Colonic mucosa (tissue), 4 donors: Measurements from ENCODE around the gene TMEM97. TPM values are rescaled to one million over a fixed set of nuclear protein-coding genes. Genes with fewer than 3 reads are reported as not detected.

Experiments used
- DNase-seq: peaks from one replicate; pipeline ENCODE4 v3.0.0-alpha.2; 2020
- H3K27ac ChIP-seq: fragments of 200-600 bp; one replicate; pipeline ENCODE4 v1.8.0; 2021
- H3K27me3 ChIP-seq: fragments of 200-600 bp; one replicate; pipeline ENCODE4 v1.8.0; 2021
- H3K36me3 ChIP-seq: fragments of 200-600 bp; one replicate; pipeline ENCODE4 v1.8.0; 2021
- H3K4me1 ChIP-seq: fragments of 200-600 bp; one replicate; pipeline ENCODE4 v1.8.0; 2021; ENCODE audit warnings: mild to moderate bottlenecking
- H3K4me3 ChIP-seq: fragments of 200-600 bp; one replicate; pipeline ENCODE4 v1.8.0; 2021
- H3K9ac ChIP-seq, 2 donors: one replicate each; pipeline ENCODE4 v1.7.0; 2013; ENCODE audit warnings: control low read depth in 2 of 2, low read depth in 2 of 2, low read length in 2 of 2
- H3K9me3 ChIP-seq: fragments of 200-600 bp; one replicate; pipeline ENCODE4 v1.8.0; 2021
- intact Hi-C: fragments of 100-400 bp; cut with DNase I; formaldehyde crosslinking; loops from one replicate; pipeline ENCODE4 v1.14.1; 2022
- microRNA-seq: library from miRNA; unstranded; fragments of <30 nt; microRNA quantifications from one replicate; pipeline ENCODE4, GENCODE V29; 2019
- total RNA-seq, 2 donors: library from RNA; stranded (reverse); fragmentation: NEBNext Ultra II Directional in 1 of 2; extraction: Animal tissue kit (Norgen Biotek cat#: 25700) in 1 of 2; gene quantifications; one replicate each; pipeline ENCODE4 v1.2.1, GENCODE V29; 2021
- TF ChIP-seq, protein P1 (sequence below): fragments of 200-600 bp; IDR thresholded peaks from one replicate; pipeline ENCODE4 v1.8.0; 2022; ENCODE audit warnings: antibody characterized with exemption, mild to moderate bottlenecking
- donor health status: healthy.
- donor health status: DM: no; HTN: no; CAD: no.
- donor health status: DM: no; HTN: no; CAD: no.

The TMEM97 gene
- total RNA-seq, 2 donors from 2014 or later, result 37.2 to 38.5 TPM

DNA sequence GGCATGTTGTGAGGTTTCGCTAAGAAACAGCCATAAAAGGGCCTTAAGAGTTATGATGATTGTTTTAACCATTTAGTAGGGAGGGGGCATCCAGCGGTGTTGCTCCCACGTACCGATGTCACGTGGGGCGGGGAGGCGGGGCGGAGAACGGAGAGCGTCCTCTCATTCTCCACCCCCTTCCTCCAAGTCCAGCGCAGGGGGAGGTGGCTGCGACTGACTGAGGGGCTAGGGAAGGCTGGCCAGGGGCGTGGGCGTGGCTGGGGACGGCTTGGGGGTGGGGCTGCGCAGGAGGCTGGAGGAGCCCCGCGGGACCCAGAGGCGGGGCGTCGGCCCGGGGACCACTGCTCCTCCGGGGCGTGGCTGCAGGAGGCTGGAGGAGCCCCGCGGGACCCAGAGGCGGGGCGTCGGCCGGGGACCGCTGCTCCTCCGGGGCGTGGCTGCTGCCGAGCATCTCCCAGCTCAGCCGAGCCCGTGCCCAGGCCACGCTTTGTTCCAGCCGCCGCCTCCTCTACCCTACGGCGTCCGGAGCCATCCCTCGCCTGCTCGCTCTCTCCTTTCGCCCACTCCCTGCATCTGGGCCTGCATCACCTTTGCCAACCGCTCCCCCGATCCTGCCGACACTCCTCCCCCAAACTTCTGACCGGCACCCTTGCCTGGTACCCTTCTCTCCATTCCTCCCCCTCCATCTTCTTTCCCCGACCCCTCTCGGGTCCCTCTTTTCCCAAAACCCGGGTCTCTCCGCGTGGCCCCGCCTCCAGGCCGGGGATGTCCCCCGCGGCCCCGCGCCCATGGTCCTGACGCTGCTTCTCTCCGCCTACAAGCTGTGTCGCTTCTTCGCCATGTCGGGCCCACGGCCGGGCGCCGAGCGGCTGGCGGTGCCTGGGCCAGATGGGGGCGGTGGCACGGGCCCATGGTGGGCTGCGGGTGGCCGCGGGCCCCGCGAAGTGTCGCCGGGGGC is 52.5 kb downstream of the TMEM97 start, which contains the start of gene SARM1:
TSS of gene SARM1 (plus strand) at position 450 of the 958 bp plus-strand sequence. CDS start at position 789, 339 bp downstream.
- H3K36me3 ChIP-seq, result no peaks in the 10 kb centered on the region
- peak within 1 kb of the TSS in 1 of 2 donors; percentile 60 for H3K9ac ChIP-seq
- TF ChIP-seq, protein P1, sequence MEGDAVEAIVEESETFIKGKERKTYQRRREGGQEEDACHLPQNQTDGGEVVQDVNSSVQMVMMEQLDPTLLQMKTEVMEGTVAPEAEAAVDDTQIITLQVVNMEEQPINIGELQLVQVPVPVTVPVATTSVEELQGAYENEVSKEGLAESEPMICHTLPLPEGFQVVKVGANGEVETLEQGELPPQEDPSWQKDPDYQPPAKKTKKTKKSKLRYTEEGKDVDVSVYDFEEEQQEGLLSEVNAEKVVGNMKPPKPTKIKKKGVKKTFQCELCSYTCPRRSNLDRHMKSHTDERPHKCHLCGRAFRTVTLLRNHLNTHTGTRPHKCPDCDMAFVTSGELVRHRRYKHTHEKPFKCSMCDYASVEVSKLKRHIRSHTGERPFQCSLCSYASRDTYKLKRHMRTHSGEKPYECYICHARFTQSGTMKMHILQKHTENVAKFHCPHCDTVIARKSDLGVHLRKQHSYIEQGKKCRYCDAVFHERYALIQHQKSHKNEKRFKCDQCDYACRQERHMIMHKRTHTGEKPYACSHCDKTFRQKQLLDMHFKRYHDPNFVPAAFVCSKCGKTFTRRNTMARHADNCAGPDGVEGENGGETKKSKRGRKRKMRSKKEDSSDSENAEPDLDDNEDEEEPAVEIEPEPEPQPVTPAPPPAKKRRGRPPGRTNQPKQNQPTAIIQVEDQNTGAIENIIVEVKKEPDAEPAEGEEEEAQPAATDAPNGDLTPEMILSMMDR, result no peak
- peak within 1 kb of the TSS; percentile 23 for H3K27ac ChIP-seq
- DNase-seq, result peak; percentile 79
- H3K4me1 ChIP-seq, result peaks cover 4% of the 10 kb centered on the region
- peak within 1 kb of the TSS; percentile 47 for H3K4me3 ChIP-seq
- intact Hi-C loops, result no loop called here
- H3K27me3 ChIP-seq, result peaks cover 16% of the 10 kb centered on the region
- H3K9me3 ChIP-seq, result no peaks in the 10 kb centered on the region

DNA sequence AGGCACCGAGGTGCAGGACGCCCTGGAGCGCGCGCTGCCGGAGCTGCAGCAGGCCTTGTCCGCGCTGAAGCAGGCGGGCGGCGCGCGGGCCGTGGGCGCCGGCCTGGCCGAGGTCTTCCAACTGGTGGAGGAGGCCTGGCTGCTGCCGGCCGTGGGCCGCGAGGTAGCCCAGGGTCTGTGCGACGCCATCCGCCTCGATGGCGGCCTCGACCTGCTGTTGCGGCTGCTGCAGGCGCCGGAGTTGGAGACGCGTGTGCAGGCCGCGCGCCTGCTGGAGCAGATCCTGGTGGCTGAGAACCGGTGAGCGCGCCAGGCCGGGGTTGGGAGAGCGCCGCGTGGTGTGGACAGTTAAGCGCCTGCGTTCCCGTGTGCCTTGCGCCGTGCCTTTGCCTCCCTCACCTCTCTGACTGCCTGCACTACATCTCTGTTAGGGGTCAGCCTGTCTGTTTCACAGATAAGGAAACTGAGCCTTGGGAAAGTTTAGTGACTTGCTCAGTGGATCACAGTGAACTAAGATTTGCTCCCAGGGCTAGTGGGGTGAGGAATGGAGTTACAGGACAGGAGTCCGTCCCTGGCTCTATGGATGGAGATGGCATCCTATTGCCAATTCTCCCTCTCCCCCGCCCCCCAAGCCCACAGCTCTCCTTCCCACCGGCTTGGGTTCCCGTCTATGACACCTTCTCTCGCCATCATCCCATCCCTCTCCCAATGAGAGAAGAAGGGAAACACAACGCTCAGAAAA is 53.4 kb downstream of the TMEM97 start:
- H3K27ac ChIP-seq, result peak overlapping the region; percentile 23
- H3K9ac ChIP-seq, result peak overlapping the region in 1 of 2 donors; percentile 60
- peak overlapping the region; percentile 47 for H3K4me3 ChIP-seq
- peaks cover 16% of the 10 kb centered on the region for H3K27me3 ChIP-seq
- no peaks in the 10 kb centered on the region for H3K9me3 ChIP-seq
- intact Hi-C loops, result no loop called here
- peaks cover 4% of the 10 kb centered on the region for H3K4me1 ChIP-seq
- H3K36me3 ChIP-seq, result no peaks in the 10 kb centered on the region
- no peak for DNase-seq
- TF ChIP-seq, protein P1, result no peak

DNA sequence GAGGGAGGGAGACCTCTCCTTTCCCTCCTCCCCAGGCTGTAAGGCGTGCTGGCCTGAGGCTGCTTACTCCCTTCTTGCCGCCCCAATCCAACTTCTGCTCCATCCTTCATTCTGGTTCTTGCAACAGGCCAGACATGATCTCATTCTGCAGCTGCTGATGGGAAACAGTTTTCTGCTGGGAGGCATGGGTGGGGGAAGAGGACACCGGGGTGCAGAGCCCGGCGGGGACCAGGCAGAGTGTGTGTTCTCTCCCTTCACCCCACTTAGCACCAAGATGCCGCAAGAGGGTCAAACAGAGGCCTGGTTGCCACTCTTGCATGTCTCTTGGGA is 53.9 kb downstream of the TMEM97 start:
- no peak for DNase-seq
- H3K4me3 ChIP-seq, result no peak overlapping the region

More for the DNA sequence above, 53.9 kb downstream of the TMEM97 start:
- H3K9ac ChIP-seq, result no peak overlapping the region
- intact Hi-C loops, result no loop called here
- TF ChIP-seq, protein P1, result no peak
- H3K9me3 ChIP-seq, result no peaks in the 10 kb centered on the region
- H3K4me1 ChIP-seq, result peaks cover 4% of the 10 kb centered on the region
- no peak overlapping the region for H3K27ac ChIP-seq
- peaks cover 16% of the 10 kb centered on the region for H3K27me3 ChIP-seq
- no peaks in the 10 kb centered on the region for H3K36me3 ChIP-seq

Small RNAs within 50 kb of the gene (microRNA-seq; reads per million reads assigned to microRNA genes)
- not detected for gene MIR4723

Other genes starting within 250 kb of the TMEM97 start
- gene IFT20, start 16.3 kb downstream of the TMEM97 start, total RNA-seq, result 10 to 100 TPM; 30.9 to 31.5 TPM
- 10 to 100 TPM; 29.6 to 39.8 TPM for gene TNFAIP1, start 16.6 kb downstream of the TMEM97 start, total RNA-seq
- gene POLDIP2, start 38.3 kb downstream of the TMEM97 start, total RNA-seq, result 100 to 1,000 TPM in 1 of 2 donors, 10 to 100 TPM in 1; 80.3 to 132 TPM
- gene SEBOX, start 46.0 kb downstream of the TMEM97 start, total RNA-seq, result not detected
- 1 to 10 TPM in 1 of 2 donors, not detected in 1; 1.8 TPM for gene VTN, start 51.1 kb downstream of the TMEM97 start, total RNA-seq
- 10 to 100 TPM in 1 of 2 donors, 1 to 10 TPM in 1; 7.7 to 10.8 TPM for gene SARM1, start 52.5 kb downstream of the TMEM97 start, total RNA-seq
- 1 to 10 TPM; 4.3 to 5.4 TPM for gene SLC46A1, start 87.0 kb downstream of the TMEM97 start, total RNA-seq
- gene SLC13A2, start 154.4 kb downstream of the TMEM97 start, total RNA-seq, result 10 to 100 TPM; 24.7 to 40.5 TPM
- under 1 TPM in 1 of 2 donors, not detected in 1; 0.32 TPM for gene FOXN1, start 187.1 kb downstream of the TMEM97 start, total RNA-seq
- gene UNC119, start 233.4 kb downstream of the TMEM97 start, total RNA-seq, result 10 to 100 TPM; 31.4 to 39.8 TPM